Trophoblast cell (in vitro differentiated cells and primary cell): ENCODE data around the gene RNH1.

Source experiments
- DNase-seq, 2 donors: peaks; one replicate each; pipeline ENCODE4 v3.0.0-alpha.2; 2016
- H2AFZ ChIP-seq: 2 replicates; pipeline ENCODE4 v1.6.1; 2013; ENCODE audit warnings: low read length, moderate library complexity, mild to moderate bottlenecking; ENCODE audit not compliant: insufficient read depth, poor library complexity
- H2AK5ac ChIP-seq: 2 replicates; pipeline ENCODE4 v1.6.1; 2013; ENCODE audit warnings: mild to moderate bottlenecking, low read length
- H2BK120ac ChIP-seq: 2 replicates; pipeline ENCODE4 v1.6.1; 2013; ENCODE audit warnings: low read length, mild to moderate bottlenecking, moderate library complexity; ENCODE audit not compliant: insufficient read depth, poor library complexity
- H2BK12ac ChIP-seq: 2 replicates; pipeline ENCODE4 v1.6.1; 2013; ENCODE audit warnings: mild to moderate bottlenecking, low read length, moderate library complexity
- H2BK5ac ChIP-seq: 2 replicates; pipeline ENCODE4 v1.6.1; 2013; ENCODE audit warnings: low read length, low read depth, moderate library complexity, mild to moderate bottlenecking; ENCODE audit not compliant: poor library complexity
- H3K14ac ChIP-seq: 2 replicates; pipeline ENCODE4 v1.6.1; 2013; ENCODE audit warnings: mild to moderate bottlenecking, low read length
- H3K18ac ChIP-seq: 2 replicates; pipeline ENCODE4 v1.6.1; 2013; ENCODE audit warnings: mild to moderate bottlenecking, low read length
- H3K23ac ChIP-seq: 2 replicates; pipeline ENCODE4 v1.6.1; 2013; ENCODE audit warnings: low read length
- H3K27ac ChIP-seq: 2 replicates; pipeline ENCODE4 v1.5.1; 2013; ENCODE audit warnings: low read depth, mild to moderate bottlenecking, inconsistent platforms, low read length, moderate library complexity
- H3K27me3 ChIP-seq: 2 replicates; pipeline ENCODE4 v1.6.1; 2013; ENCODE audit warnings: inconsistent platforms, mild to moderate bottlenecking, low read length, moderate library complexity; ENCODE audit not compliant: insufficient read depth
- H3K36me3 ChIP-seq, 2 experiments: 1 replicate in 1 of 2; 2 replicates in 1 of 2; pipeline ENCODE4 v1.6.1; 2013; ENCODE audit warnings: low read length in 2 of 2, mild to moderate bottlenecking in 2 of 2, moderate library complexity in 1 of 2; ENCODE audit not compliant: insufficient read depth in 2 of 2, control insufficient read depth in 1 of 2
- H3K4ac ChIP-seq: 2 replicates; pipeline ENCODE4 v1.6.1; 2013; ENCODE audit warnings: low read depth, mild to moderate bottlenecking, low read length, moderate library complexity
- H3K4me1 ChIP-seq, 2 experiments: 1 replicate in 1 of 2; 2 replicates in 1 of 2; pipeline ENCODE4 v1.6.1; 2013; ENCODE audit warnings: low read length in 2 of 2, mild to moderate bottlenecking in 2 of 2, moderate library complexity in 1 of 2; ENCODE audit not compliant: insufficient read depth in 2 of 2, control insufficient read depth in 1 of 2
- H3K4me2 ChIP-seq: 2 replicates; pipeline ENCODE4 v1.6.1; 2013; ENCODE audit warnings: inconsistent platforms, mild to moderate bottlenecking, low read length, moderate library complexity
- H3K4me3 ChIP-seq: 2 replicates; pipeline ENCODE4 v1.5.1; 2013; ENCODE audit warnings: mild to moderate bottlenecking, low read depth, low read length, inconsistent platforms
- H3K79me1 ChIP-seq: one replicate; pipeline ENCODE4 v1.6.1; 2013; ENCODE audit warnings: low read length
- H3K79me2 ChIP-seq: 2 replicates; pipeline ENCODE4 v1.6.1; 2013; ENCODE audit warnings: low read length, mild to moderate bottlenecking; ENCODE audit not compliant: control insufficient read depth, insufficient read depth, poor library complexity
- H3K9ac ChIP-seq: 2 replicates; pipeline ENCODE4 v1.6.1; 2013; ENCODE audit warnings: mild to moderate bottlenecking, low read length
- H3K9me3 ChIP-seq: 2 replicates; pipeline ENCODE4 v1.6.1; 2013; ENCODE audit warnings: low read depth, mild to moderate bottlenecking, control low read depth, inconsistent platforms, low read length; ENCODE audit not compliant: insufficient read depth
- H4K12ac ChIP-seq: 2 replicates; pipeline ENCODE4 v1.6.1; 2013; ENCODE audit warnings: low read depth, mild to moderate bottlenecking, low read length, moderate library complexity
- H4K8ac ChIP-seq: 2 replicates; pipeline ENCODE4 v1.6.1; 2013; ENCODE audit warnings: low read depth, mild to moderate bottlenecking, low read length, moderate library complexity
- H4K91ac ChIP-seq: one replicate; pipeline ENCODE4 v1.6.1; 2013; ENCODE audit warnings: low read depth, mild to moderate bottlenecking, low read length, moderate library complexity
- WGBS: extraction: QIAGEN DNeasy Blood & Tissue Kit; methylation state at CpG from one replicate; pipeline ENCODE4 v1.1.7; 2013; ENCODE audit warnings: missing lambda C conversion rate; ENCODE audit not compliant: insufficient read length, insufficient coverage; ENCODE audit errors: extremely low coverage; 5-methylcytosine and 5-hydroxymethylcytosine counted together

Gene RNH1

DNA sequence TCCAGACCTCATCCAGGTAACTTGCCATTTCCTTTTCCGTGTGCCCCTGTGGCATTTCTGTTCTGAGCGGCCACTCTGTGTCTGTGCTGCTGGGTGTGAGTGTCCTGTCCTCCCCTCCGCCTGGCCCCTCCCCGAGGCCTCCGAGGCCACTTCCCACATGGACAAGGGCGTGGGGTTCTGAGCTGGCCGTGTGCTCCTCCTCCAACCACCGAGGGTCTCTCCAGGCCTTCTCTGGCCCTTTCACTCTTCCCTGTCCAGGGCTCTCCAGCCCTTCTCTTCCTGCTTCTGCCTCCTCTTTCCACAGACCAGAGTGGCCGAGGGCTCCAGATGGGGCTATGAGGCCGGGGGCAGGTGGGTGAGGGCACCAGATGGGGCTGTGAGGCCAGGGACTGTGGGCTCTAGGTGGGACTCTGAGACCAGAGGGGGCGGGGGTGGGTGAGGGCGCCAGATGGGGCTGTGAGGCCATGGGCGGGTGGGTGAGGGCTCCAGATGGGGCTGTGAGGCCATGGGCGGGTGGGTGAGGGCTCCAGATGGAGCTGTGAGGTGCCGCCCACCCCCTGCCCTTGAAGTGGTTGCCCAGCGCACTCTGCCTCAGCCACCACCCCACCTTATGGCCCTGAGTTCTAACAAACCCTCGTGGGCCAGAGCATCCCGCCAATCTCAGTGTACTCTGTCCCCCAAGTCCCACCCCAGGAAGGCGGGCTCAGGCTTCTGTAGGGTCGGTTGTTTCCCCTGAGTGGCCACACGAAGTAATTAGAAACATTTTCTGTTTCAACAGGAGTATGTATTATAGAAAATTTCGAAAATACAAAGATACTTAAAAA, 32.9 kb downstream of the RNH1 start:
- no peak for DNase-seq
- Histone ChIP-seq H3K14ac (no peak overlapping the region), H3K36me3 (peaks cover 8 to 14% of the 10 kb centered on the region in 2 experiments), H3K27me3 (no peaks in the 10 kb centered on the region), H4K12ac (no peak overlapping the region), H3K9me3 (peaks cover 6% of the 10 kb centered on the region), H3K18ac (peak overlapping the region; percentile 2), H4K8ac (no peak overlapping the region), H4K91ac (no peak overlapping the region), H3K4me3 (no peak overlapping the region), H3K4ac (peak overlapping the region; percentile 15), H3K79me2 (peaks cover 2% of the 10 kb centered on the region), H2AK5ac (no peak overlapping the region), H3K4me1 (peaks cover 10 to 21% of the 10 kb centered on the region in 2 experiments), H3K4me2 (no peak overlapping the region), H2AFZ (no peak overlapping the region), H3K79me1 (peaks cover 5% of the 10 kb centered on the region), H2BK120ac (no peak overlapping the region), H2BK5ac (no peak overlapping the region), H3K23ac (no peak overlapping the region), H2BK12ac (no peak overlapping the region), H3K27ac (no peak overlapping the region), H3K9ac (no peak overlapping the region)
- WGBS = no CpG with 5 or more reads among the region's 22 CpGs

DNA sequence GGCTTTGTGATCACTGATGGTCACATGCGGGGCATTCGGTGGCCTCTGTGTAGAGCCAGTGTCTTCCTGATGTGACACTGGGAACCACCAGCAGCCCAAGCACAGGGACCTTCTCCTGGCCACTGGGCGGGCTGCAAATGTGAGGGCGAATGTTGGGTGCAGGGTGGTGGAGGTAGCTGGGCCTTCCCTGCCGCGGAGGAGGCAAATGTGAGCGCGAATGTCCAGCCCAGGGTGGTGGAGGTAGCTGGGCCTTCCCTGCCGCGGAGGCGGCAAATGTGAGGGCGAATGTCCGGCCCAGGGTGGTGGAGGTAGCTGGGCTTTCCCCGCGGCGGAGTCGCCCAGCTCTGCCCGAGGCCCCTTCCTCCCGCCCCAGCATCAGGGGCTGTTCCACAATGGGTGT, 33.6 kb downstream of the RNH1 start:
- peak overlapping the region; percentile 31 for H3K18ac ChIP-seq
- no CpG with 5 or more reads among the region's 19 CpGs for WGBS
- no peak overlapping the region for H3K4me3 ChIP-seq
- H3K4me2 ChIP-seq = no peak overlapping the region
- H2AFZ ChIP-seq = no peak overlapping the region
- H3K23ac ChIP-seq = no peak overlapping the region
- peaks cover 7% of the 10 kb centered on the region for H3K79me1 ChIP-seq
- H2BK120ac ChIP-seq = no peak overlapping the region
- no peak overlapping the region for H2BK12ac ChIP-seq
- no peak overlapping the region for H3K27ac ChIP-seq
- H3K9me3 ChIP-seq = peaks cover 6% of the 10 kb centered on the region
- peak overlapping the region; percentile 25 for H3K4ac ChIP-seq
- H4K12ac ChIP-seq = no peak overlapping the region
- H4K8ac ChIP-seq = no peak overlapping the region
- H2BK5ac ChIP-seq = no peak overlapping the region
- no peak for DNase-seq
- H4K91ac ChIP-seq = no peak overlapping the region
- H3K9ac ChIP-seq = no peak overlapping the region
- no peaks in the 10 kb centered on the region for H3K27me3 ChIP-seq
- H3K4me1 ChIP-seq = peaks cover 13 to 24% of the 10 kb centered on the region in 2 experiments
- no peak overlapping the region for H3K14ac ChIP-seq
- no peak overlapping the region for H2AK5ac ChIP-seq
- peaks cover 4 to 12% of the 10 kb centered on the region in 2 experiments for H3K36me3 ChIP-seq
- H3K79me2 ChIP-seq = peaks cover 2% of the 10 kb centered on the region

DNA sequence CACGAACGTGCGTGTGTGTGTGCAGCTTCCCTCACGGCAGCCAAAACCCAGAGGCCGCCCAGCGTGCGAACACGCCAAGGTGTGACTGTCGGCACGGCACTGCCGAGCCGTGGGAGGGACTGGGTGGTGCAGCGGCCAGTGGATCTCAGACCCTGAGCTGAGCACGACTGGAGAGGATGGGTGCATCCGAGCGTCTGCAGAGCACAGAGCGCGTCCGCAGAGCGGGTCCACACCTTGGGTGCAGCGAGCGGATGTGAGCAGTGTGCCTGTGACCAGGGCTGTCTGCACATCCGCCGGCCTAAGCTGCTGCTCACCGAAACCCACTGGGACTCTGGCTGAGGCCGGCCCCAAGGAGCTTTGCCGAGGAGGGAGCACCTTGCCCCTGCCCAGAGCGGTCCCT, 34.2 kb downstream of the RNH1 start:
- Histone ChIP-seq H3K4me3 (no peak overlapping the region), H3K27me3 (no peaks in the 10 kb centered on the region), H4K12ac (no peak overlapping the region), H2AK5ac (no peak overlapping the region), H3K27ac (no peak overlapping the region), H3K4ac (no peak overlapping the region), H3K23ac (no peak overlapping the region), H4K8ac (no peak overlapping the region), H3K18ac (no peak overlapping the region), H3K4me1 (peaks cover 14 to 30% of the 10 kb centered on the region in 2 experiments), H3K14ac (no peak overlapping the region), H2BK120ac (no peak overlapping the region), H3K9ac (no peak overlapping the region), H4K91ac (no peak overlapping the region), H3K79me2 (peaks cover 2% of the 10 kb centered on the region), H2BK5ac (no peak overlapping the region), H3K36me3 (peaks cover 4 to 12% of the 10 kb centered on the region in 2 experiments), H2AFZ (no peak overlapping the region), H3K79me1 (peaks cover 7% of the 10 kb centered on the region), H3K4me2 (no peak overlapping the region), H2BK12ac (no peak overlapping the region), H3K9me3 (peaks cover 6% of the 10 kb centered on the region)
- no CpG with 5 or more reads among the region's 28 CpGs for WGBS
- no peak for DNase-seq

DNA sequence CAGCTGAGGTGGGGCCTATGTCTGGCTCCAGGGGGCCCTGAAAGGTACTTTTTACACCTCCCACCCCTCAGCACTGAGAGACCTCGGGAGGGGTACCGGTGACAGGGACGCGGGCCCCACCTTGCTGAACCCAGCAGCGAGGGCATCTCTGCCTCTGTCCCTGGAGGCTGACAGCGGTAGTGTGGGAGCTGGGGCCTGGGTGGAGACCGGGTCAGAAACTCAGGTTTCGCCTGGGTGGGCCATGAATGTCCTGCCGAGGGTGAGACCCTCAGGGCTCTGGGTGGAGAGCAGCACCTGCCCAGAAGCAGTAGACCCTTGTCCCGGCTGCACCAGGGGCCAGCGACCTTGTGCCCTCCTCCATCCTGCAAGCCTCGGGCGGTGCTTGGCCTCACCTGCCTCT, 34.8 kb downstream of the RNH1 start:
- Histone ChIP-seq H3K79me2 (peaks cover 2% of the 10 kb centered on the region), H3K9me3 (peaks cover 6% of the 10 kb centered on the region), H4K91ac (no peak overlapping the region), H3K9ac (no peak overlapping the region), H3K36me3 (peaks cover 4 to 12% of the 10 kb centered on the region in 2 experiments), H3K4me3 (no peak overlapping the region), H3K4me2 (no peak overlapping the region), H2AFZ (no peak overlapping the region), H2BK120ac (no peak overlapping the region), H2BK12ac (no peak overlapping the region), H2BK5ac (no peak overlapping the region), H4K12ac (no peak overlapping the region), H3K79me1 (peaks cover 7% of the 10 kb centered on the region), H3K4ac (no peak overlapping the region), H2AK5ac (no peak overlapping the region), H4K8ac (no peak overlapping the region), H3K18ac (no peak overlapping the region), H3K4me1 (peaks cover 14 to 31% of the 10 kb centered on the region in 2 experiments), H3K23ac (no peak overlapping the region), H3K27me3 (no peaks in the 10 kb centered on the region), H3K27ac (no peak overlapping the region), H3K14ac (no peak overlapping the region)
- DNase-seq = no peak
- no CpG with 5 or more reads among the region's 13 CpGs for whole genome bisulfite sequencing
